ENCODE results near the gene PIEZO2. TPM values are rescaled to one million over a fixed set of nuclear protein-coding genes. Genes with fewer than 3 reads are reported as not detected.

PIEZO2 gene
- total RNA-seq, 6 donors from 2014 or later = 6.5 to 37.7 (median 7.8) TPM

GRCh38 chr18:10908760-10909159 is 240.6 kb downstream of the PIEZO2 start:
- WGBS, 2 donors = 64 to 75% methylated on average over 5 of the region's 5 CpGs
- Histone ChIP-seq H3K27me3 (no peaks in the 10 kb centered on the region), H3K36me3 (no peaks in the 10 kb centered on the region), H3K4me1 (no peaks in the 10 kb centered on the region), H3K4me3 (no peak overlapping the region), H3K9me3 (no peaks in the 10 kb centered on the region), H3K27ac (no peak overlapping the region)
- DNase-seq = no peak
- no peak for TF ChIP-seq POLR2A (IDR thresholded peaks at IDR 0.05)
- TF ChIP-seq, protein P1, sequence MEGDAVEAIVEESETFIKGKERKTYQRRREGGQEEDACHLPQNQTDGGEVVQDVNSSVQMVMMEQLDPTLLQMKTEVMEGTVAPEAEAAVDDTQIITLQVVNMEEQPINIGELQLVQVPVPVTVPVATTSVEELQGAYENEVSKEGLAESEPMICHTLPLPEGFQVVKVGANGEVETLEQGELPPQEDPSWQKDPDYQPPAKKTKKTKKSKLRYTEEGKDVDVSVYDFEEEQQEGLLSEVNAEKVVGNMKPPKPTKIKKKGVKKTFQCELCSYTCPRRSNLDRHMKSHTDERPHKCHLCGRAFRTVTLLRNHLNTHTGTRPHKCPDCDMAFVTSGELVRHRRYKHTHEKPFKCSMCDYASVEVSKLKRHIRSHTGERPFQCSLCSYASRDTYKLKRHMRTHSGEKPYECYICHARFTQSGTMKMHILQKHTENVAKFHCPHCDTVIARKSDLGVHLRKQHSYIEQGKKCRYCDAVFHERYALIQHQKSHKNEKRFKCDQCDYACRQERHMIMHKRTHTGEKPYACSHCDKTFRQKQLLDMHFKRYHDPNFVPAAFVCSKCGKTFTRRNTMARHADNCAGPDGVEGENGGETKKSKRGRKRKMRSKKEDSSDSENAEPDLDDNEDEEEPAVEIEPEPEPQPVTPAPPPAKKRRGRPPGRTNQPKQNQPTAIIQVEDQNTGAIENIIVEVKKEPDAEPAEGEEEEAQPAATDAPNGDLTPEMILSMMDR (IDR thresholded peaks at IDR 0.05) = no peak
- no peak for TF ChIP-seq EP300 (IDR thresholded peaks at IDR 0.05)
- TF ChIP-seq POLR2AphosphoS5 (IDR thresholded peaks at IDR 0.05) = no peak
- ATAC-seq (ENCODE audit: low FRiP score in 2 of 2) = no peak

DNA sequence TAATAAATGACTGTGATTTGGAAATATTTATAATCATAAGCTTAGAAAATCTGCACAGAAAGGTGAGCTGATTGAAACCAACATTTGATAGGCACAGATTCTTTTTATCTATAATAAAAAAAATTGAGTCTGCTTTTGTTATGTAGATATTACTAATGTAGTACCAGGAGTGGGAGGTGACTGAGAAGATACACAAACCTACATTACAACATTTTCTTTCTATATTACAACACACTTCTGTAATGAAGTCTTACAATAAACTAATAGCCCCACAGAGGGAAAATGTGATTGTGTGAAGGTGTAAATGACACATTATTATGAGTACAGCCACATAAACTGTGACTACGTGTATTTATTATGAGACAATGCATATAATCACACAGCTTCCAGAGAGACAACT is 241.6 kb downstream of the PIEZO2 start:
- Histone ChIP-seq H3K4me3 (no peak overlapping the region), H3K9me3 (no peaks in the 10 kb centered on the region), H3K36me3 (no peaks in the 10 kb centered on the region), H3K4me1 (no peaks in the 10 kb centered on the region), H3K27me3 (no peaks in the 10 kb centered on the region), H3K27ac (no peak overlapping the region)
- 83 to 95% methylated on average over 1 of the region's 1 CpG for WGBS, 2 donors
- no peak for DNase-seq
- ATAC-seq (ENCODE audit: low FRiP score in 2 of 2) = no peak
- TF ChIP-seq EP300 (IDR thresholded peaks at IDR 0.05) = no peak
- TF ChIP-seq, protein P1 (IDR thresholded peaks at IDR 0.05) = no peak
- no peak for TF ChIP-seq POLR2AphosphoS5 (IDR thresholded peaks at IDR 0.05)
- TF ChIP-seq POLR2A (IDR thresholded peaks at IDR 0.05) = no peak

- Histone ChIP-seq H3K9me3 (no peaks in the 10 kb centered on the region), H3K27me3 (no peaks in the 10 kb centered on the region), H3K27ac (no peak overlapping the region), H3K4me1 (no peaks in the 10 kb centered on the region), H3K36me3 (no peaks in the 10 kb centered on the region), H3K4me3 (no peak overlapping the region)
- ATAC-seq (ENCODE audit: low FRiP score in 2 of 2) (no peak), DNase-seq (no peak)
- TF ChIP-seq, protein P1 (IDR thresholded peaks at IDR 0.05) = no peak
- TF ChIP-seq POLR2A (IDR thresholded peaks at IDR 0.05) (no peak), EP300 (IDR thresholded peaks at IDR 0.05) (no peak), POLR2AphosphoS5 (IDR thresholded peaks at IDR 0.05) (no peak)
- 89 to 96% methylated on average over 2 of the region's 2 CpGs for WGBS, 2 donors
These were observed 248.0 kb downstream of the PIEZO2 start for GRCh38 chr18:10901329-10901728.

DNA sequence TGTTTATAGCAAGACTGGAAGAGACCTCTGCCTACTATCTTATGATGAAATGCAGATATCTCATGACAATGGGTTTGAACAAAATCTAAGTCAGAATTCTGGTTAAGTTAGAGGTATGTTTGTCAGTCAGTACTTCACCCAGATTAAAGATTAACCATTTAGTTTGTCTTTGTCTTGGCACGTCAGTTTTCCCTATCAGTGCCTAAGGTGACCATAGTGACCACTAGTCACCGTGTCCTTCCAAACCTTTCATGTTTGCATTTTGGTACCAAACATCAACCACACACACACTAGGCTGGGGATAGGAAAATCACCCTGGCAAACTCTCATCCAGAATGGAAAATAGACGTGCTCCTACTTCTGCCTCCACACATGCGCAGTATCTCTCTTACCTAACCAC is 248.9 kb downstream of the PIEZO2 start:
- Histone ChIP-seq H3K36me3 (no peaks in the 10 kb centered on the region), H3K4me1 (no peaks in the 10 kb centered on the region), H3K9me3 (no peaks in the 10 kb centered on the region), H3K27ac (no peak overlapping the region), H3K4me3 (no peak overlapping the region), H3K27me3 (no peaks in the 10 kb centered on the region)
- WGBS, 2 donors = 73 to 77% methylated on average over 4 of the region's 4 CpGs
- TF ChIP-seq, protein P1 (IDR thresholded peaks at IDR 0.05) = no peak
- no peak for TF ChIP-seq POLR2A (IDR thresholded peaks at IDR 0.05)
- TF ChIP-seq EP300 (IDR thresholded peaks at IDR 0.05) = no peak
- TF ChIP-seq POLR2AphosphoS5 (IDR thresholded peaks at IDR 0.05) = no peak
- ATAC-seq (ENCODE audit: low FRiP score in 2 of 2) = no peak
- no peak for DNase-seq

DNA sequence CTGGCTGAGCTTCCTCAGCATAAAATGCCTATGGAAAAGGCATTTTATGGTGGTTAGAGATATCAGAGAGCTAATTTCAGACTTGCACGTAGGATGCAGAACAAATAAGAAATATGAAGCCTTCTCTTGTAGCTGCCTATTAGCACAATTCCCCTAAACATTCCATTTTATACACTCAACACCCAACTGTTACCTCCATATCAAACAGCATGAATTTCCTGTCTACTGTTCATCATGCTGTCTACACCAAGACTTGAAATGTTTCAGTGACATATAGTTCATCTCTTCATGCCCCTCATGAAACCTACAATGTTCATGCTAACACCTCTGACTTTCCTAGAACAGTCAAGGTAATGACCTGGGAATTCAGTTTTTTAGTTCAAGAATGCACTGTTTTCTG is 249.9 kb downstream of the PIEZO2 start:
- no peak overlapping the region for H3K4me3 ChIP-seq
- WGBS, 2 donors = 57 to 79% methylated on average over 1 of the region's 1 CpG
- H3K4me1 ChIP-seq = no peaks in the 10 kb centered on the region
- H3K9me3 ChIP-seq = no peaks in the 10 kb centered on the region
- ATAC-seq (ENCODE audit: low FRiP score in 2 of 2) = no peak
- no peaks in the 10 kb centered on the region for H3K27me3 ChIP-seq
- TF ChIP-seq, protein P1 (IDR thresholded peaks at IDR 0.05) = no peak
- no peak for TF ChIP-seq POLR2AphosphoS5 (IDR thresholded peaks at IDR 0.05)
- no peak for TF ChIP-seq EP300 (IDR thresholded peaks at IDR 0.05)
- TF ChIP-seq POLR2A (IDR thresholded peaks at IDR 0.05) = no peak
- H3K27ac ChIP-seq = no peak overlapping the region
- DNase-seq = no peak
- H3K36me3 ChIP-seq = no peaks in the 10 kb centered on the region

Data from upper lobe of left lung (tissue), 6 donors.